ENCODE results near the gene XK.

Gene XK

DNA sequence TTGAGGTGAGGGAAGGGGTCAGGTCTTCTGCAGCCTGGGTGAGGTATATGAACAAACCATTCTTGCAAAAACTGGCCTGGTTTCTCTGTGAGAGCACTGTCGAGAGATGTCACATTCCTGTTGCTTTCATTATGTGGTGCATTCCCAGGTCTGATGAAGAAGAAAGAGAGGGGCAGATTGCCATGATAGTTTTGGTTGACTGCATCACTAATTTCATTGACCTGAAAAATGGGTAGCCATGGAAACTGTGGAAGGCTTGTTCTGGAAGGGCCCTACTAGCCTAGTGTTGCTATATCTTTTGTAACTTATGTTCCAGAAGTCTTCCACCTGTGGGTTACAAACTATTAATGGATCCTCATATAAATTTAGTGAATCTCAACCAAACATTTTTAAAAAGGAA is 61.4 kb downstream of the XK start:
- DNase-seq (ENCODE audit: low read depth) = no peak
- TF ChIP-seq CTCF (IDR thresholded peaks at IDR 0.05; ENCODE audit: insufficient read depth, low read depth, low read length, missing control alignments) = no peak
- no peak overlapping the region for H3K4me3 ChIP-seq (ENCODE audit: low read depth, low read length)

DNA sequence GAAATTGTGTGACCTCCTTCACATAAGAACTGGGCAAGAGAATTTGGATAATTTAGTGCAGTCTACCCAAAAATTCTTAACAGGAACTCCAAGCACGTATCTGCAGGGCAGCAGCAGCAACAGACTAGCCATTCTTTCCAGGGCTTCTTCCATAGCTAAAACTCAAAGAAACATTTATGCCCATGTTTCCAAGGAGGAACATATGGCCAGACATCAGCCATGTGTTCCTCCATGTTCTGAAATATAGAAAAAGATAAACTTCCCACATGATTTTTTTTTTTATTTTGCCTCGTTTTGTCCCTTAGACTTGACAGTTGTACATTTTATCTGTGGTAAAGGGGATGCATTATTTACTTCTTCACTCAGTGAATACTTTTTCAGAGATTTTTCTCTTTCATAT is 66.7 kb downstream of the XK start:
- TF ChIP-seq CTCF (IDR thresholded peaks at IDR 0.05; ENCODE audit: insufficient read depth, low read depth, low read length, missing control alignments) = no peak
- no peak for DNase-seq (ENCODE audit: low read depth)
- H3K4me3 ChIP-seq (ENCODE audit: low read depth, low read length) = no peak overlapping the region

DNA sequence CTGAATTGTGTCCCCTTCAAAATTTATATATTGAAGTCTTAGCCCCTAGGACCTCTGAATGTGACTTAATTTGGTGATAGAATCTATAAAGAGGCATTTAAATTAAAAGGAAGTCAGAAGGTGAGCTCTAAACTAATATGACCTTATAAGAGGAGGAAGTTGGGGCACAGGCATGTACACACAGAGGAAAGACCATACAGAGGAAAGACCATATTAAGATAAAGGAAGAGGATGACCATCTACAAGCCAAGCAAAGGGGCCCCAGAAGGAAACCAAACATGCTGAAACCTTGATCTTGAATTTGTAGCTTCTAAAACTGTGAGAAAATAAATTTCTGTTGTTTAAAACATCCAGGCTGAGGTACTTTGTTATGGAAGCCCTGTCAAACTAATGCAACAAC is 67.3 kb downstream of the XK start:
- no peak overlapping the region for H3K4me3 ChIP-seq (ENCODE audit: low read depth, low read length)
- TF ChIP-seq CTCF (IDR thresholded peaks at IDR 0.05; ENCODE audit: insufficient read depth, low read depth, low read length, missing control alignments) = no peak
- DNase-seq (ENCODE audit: low read depth) = no peak

- no peak for TF ChIP-seq CTCF (IDR thresholded peaks at IDR 0.05; ENCODE audit: insufficient read depth, low read depth, low read length, missing control alignments)
- H3K4me3 ChIP-seq (ENCODE audit: low read depth, low read length) = no peak overlapping the region
- DNase-seq (ENCODE audit: low read depth) = peak; percentile 50
Observed at GRCh38 chrX:37753384-37753783, 67.8 kb downstream of the XK start.

DNA sequence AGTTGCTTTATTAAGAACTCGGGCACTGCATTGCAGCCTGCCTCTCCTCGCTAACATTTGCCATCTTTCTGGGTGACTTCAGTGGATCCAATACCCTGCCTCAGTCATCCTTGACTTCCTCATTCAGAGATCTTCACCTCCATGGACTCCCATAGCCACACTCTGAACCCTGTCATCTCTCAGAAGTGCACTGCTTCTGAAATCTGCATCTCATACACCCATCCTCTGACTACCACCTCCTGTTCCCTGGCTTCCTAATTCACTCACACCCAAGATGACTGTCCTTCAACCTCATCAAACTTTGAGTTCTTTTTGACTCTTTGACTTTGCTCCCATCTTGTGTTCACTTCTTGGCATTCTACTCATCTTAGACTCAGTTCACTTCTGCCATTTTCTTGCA is 68.9 kb downstream of the XK start:
- DNase-seq (ENCODE audit: low read depth) = peak; percentile 18
- H3K4me3 ChIP-seq (ENCODE audit: low read depth, low read length) = peak overlapping the region; percentile 13; the same call in 1 of the 2 replicates
- no peak for TF ChIP-seq CTCF (IDR thresholded peaks at IDR 0.05; ENCODE audit: insufficient read depth, low read depth, low read length, missing control alignments)

DNA sequence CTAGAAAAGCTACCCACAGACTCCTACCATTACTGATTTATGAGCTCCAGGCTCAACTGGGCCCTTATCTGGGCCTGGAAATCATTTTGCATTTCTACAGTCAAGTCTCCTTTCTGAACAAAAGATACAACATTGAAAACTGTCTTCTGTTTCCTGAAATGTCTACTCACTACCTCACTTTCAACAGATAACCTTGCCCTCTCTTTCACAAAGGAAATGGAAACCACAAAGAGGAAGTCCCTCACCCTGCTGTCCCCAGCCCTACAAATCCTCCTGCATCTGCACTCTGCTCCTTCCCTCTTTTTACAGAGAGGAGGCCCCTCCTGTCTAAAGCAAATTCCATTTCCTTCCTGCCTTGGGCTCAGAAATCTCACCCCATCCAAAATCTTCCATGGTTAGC is 69.4 kb downstream of the XK start:
- no peak for TF ChIP-seq CTCF (IDR thresholded peaks at IDR 0.05; ENCODE audit: insufficient read depth, low read depth, low read length, missing control alignments)
- no peak overlapping the region for H3K4me3 ChIP-seq (ENCODE audit: low read depth, low read length)
- DNase-seq (ENCODE audit: low read depth) = peak; percentile 79

DNA sequence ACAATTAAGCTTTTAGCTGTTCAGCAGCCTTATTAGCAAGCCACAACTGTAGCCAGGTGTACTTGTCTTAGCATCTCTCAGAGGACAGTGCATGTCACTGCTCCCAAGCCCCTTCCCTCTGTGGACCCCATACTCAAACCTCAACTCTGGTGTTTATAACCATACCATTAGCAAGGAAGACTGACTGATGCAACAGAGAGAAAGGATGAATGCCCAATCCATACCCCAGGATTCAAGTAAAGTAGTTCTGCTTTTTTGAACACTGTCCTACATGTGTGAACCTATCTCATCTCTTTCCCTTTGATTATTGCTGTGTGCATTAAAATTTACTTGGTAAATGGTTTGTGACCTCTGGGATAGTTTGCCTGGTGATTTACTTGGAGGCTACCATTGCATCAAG is 71.5 kb downstream of the XK start:
- H3K4me3 ChIP-seq (ENCODE audit: low read depth, low read length) = no peak overlapping the region
- TF ChIP-seq CTCF (IDR thresholded peaks at IDR 0.05; ENCODE audit: insufficient read depth, low read depth, low read length, missing control alignments) = no peak
- no peak for DNase-seq (ENCODE audit: low read depth)
